Activated naive CD4-positive, alpha-beta T cell treated with anti-CD3 and anti-CD28 coated beads, Interleukin-2, amount 50 U/mL, for 16 hours (primary cell): ENCODE data around the gene BMAL1.
A peak's percentile ranks its signal among the peaks of the same experiment; 100 is the strongest.

Experiments
- DNase-seq: peaks from one replicate; pipeline ENCODE4 v3.0.0-alpha.2; 2020

The BMAL1 gene

GRCh38 chr11:13318498-13319295 is 41.1 kb downstream of the BMAL1 start:
- DNase-seq = no peak

- no peak for DNase-seq
Measured at GRCh38 chr11:13320688-13321087, 43.1 kb downstream of the BMAL1 start.

GRCh38 chr11:13321431-13321830 is 43.8 kb downstream of the BMAL1 start:
- DNase-seq = no peak

GRCh38 chr11:13324141-13324540 is 46.6 kb downstream of the BMAL1 start:
- DNase-seq = no peak

GRCh38 chr11:13324709-13325108 is 47.1 kb downstream of the BMAL1 start:
- DNase-seq = no peak

DNA sequence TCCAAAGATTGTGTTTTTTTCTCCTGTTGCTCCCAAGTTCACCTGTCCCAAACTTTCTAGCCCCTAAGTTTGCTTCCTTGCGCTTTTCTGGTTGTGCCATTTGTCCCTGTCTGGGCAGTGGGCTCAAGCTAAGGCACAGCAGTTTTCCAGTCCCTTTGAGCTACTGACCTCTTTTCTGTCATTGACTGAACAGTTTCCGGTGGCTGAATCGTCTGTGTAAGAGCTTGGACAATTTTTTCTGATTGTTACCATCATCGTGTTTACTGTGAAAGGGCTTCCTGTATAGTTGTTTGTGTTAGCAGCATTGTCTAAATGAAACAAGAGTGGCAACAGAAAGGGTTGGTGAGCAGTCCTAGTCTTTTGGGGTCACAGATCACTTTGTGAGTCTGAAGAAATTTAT is 49.8 kb downstream of the BMAL1 start:
- no peak for DNase-seq

DNA sequence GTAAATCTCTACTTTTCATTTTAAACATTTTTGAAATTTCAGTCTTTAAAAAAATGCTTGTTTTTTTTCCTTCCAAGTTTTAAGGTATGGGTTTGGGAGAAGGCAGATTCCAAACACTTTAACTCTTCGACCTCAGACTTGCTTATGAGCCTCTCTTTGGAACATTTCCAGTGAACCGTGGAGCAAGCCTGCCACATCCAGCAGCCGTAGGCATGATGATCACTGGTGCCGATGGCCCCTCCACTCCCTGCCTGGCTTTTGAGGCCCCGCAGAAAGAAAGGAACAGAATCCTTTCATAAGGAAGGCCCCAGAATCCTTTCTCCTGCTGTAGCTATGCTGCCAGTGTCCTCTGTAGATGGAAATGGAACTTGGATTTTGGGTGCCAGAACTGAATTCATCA is 50.7 kb downstream of the BMAL1 start:
- no peak for DNase-seq

- DNase-seq = no peak
Measured at GRCh38 chr11:13329670-13330356, 52.2 kb downstream of the BMAL1 start.

DNA sequence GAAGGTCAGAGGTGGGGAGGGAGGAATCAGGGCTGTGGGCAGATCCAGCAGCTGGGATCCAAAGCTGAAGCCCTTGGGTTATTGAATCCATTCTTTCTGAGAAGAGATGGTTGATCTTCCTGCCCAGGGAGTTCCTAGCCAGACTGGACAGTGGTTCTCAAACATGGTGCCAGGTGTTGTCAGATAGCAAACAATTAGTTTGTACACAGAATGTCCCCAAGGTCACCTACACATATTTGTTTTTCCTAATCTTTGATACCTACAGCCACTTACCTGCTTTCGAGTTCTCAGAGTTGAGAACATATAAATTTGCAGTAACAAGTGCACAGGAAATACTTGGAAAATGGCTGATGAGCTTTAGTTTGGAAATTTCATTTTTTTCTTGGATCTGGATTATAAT is 54.5 kb downstream of the BMAL1 start:
- DNase-seq = no peak

GRCh38 chr11:13333456-13333957 is 55.9 kb downstream of the BMAL1 start:
- DNase-seq = no peak

DNA sequence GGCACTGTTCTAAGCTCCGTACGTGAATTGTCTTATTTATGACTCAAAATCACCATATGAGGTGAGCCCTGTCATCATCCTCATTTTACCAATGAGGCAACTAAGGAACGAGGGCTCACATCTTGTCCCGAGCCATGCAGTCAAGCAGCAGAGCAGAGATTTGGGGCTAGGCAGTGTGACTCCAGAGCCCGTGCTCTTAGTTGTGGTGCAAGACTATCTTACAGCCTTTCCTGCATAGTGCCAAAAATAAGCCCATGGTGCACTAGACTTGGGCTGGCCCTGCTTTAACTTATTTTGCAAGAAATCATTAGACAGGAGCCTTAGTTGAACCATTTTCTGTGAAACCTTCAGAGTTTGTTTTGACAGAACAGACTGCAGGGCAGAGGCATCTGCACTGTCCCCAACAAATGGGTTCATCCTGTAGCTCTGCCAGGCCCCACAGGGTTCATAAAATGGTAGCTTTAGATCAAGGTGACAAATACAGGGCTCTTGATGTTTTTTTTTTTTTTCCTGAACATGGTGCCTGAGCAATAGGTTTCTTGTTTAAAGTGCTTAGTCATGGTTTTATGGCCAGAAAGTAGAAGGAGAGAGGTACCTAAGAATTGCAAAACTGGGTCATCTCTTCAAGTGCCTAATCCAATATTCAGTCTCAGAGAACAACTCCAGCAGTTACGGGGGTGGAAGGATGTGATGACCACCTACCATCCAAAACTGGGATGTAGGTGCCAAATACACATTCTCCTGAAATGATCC is 56.6 kb downstream of the BMAL1 start:
- DNase-seq = no peak

GRCh38 chr11:13335319-13335718 is 57.7 kb downstream of the BMAL1 start:
- peak; percentile 71 for DNase-seq

- no peak for DNase-seq
Measured at GRCh38 chr11:13336246-13336878, 58.8 kb downstream of the BMAL1 start.

DNA sequence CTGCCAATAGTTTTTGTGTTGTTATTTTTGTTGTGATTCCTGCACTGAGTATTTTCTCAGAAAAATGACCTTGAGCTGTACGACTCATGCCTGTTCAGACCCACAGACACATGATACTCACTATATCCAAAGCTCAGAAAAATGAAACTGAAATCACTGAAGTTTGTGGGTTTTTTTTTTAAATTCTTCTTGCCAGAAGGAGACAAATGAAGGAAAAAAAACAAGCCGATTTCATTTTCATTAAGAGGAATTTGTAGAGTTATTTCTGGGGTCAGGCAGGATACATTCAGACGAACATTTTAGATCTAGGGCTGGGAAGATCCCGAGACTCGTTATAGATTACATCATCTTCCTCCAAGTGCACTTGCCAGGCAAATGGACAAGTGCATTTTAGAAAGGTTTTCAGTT is 60.4 kb downstream of the BMAL1 start:
- no peak for DNase-seq

DNA sequence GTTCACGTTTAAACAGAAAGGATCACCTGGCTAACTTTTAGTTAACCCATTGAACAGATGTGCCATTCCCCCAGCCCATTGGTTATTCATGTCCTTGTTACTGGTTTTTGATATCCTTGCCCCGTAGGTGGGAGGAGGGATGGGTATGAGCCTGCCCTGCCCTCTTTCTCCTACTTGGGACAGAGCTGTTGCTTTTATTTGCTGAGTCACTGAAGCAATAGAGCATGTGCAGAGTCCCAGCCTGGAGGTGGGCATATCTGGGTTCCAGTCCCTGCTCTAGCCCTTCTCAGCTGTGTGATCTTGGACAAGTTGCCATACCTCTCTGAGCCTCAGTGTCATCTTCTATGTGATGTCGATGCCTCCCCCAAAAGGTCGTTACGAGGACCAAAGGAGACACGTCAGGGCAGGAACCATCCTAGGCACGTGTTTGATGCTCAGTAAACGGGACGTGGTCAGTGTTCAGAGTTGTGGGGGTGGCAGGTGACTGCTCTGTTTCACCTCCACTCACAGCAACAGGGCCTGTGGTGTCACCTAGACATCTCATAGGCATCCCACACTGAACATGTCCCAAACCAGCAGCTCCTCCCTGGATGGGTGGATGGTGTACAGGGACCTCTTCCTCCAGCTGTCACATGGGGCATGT is 61.0 kb downstream of the BMAL1 start:
- DNase-seq = no peak

DNA sequence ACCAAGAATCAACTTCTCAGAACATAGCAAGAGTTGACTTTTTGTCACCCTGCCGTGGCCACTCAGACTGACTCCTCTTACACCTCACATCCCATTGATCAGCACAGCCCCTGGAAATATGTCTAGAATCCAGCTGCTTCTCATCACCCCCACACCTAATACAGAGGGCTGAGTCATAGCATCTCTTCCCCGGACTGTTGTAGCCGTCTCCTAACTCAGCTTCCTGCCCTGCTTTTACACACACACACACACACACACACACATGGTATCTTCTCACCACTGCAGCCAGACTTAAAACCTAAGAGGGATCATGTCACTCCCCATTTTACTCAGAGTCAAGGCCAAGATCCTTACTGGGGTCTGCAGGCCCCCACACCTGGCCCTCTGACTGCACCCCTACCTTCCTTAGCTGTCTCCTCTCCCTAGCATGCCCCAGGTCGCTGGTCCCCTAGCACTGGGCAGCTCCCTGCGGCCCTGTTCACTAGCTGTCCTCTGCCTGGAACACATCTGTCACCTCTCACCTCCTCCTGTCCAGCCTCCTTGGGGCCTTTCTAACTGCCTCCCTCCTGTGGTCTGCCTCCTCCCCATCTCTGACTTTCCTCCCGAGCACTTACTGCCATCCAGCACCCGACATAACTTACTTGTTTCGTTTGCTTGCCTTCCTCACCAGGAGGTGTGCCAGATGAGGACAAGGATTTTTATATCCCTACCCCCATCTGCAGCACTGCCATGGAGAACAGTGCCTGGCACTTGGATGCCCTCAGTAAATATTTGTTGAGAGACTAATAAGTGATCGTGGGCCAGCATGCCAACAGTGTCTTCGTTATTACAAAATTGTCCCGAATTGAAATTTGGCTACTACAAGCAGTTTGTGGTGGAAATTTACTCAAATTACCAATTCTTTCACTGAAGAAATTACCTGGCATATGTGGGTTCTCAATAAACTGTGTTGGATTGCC is 61.9 kb downstream of the BMAL1 start:
- DNase-seq = no peak

GRCh38 chr11:13341026-13341425 is 63.4 kb downstream of the BMAL1 start:
- no peak for DNase-seq

DNA sequence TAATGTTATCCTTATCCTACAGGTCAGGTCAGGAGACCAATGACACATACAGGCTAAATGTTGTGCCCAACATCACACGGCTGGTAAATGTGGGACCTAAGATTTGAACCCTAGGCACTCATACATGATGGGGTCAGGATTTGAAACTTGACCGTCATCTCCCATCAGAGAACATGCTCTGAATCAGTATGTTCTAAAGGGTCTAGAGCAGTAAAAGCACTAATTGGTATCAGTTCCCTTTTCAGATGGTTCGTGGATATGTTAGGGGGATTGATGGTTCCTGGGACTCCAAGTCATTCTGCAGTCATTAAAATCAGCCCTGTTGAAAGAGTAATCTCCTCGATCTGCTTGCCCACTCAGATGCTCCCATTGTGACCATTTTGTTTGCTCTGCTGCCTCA is 65.5 kb downstream of the BMAL1 start:
- no peak for DNase-seq

- DNase-seq = peak; percentile 70
Measured at GRCh38 chr11:13343931-13344717, 66.5 kb downstream of the BMAL1 start.

DNA sequence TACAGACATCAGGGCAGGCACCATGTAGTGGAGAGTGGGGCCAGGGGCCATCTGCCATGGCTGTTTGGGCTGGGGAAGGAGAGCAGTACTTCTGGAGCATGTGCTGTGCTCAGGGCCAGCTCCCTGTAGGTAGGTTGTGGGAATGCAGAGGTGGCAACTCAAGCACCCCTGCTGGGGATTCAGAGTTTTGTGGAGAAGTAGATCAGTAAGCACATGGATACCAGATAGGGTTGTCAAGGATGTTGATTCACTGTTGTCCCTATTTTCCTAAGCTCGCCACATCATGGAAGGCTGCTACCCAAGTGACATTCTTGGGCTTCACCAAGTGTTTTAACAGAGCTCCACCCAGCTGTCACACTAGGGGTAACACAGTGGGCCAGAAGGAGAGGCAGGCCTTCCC is 67.2 kb downstream of the BMAL1 start:
- DNase-seq = no peak

DNA sequence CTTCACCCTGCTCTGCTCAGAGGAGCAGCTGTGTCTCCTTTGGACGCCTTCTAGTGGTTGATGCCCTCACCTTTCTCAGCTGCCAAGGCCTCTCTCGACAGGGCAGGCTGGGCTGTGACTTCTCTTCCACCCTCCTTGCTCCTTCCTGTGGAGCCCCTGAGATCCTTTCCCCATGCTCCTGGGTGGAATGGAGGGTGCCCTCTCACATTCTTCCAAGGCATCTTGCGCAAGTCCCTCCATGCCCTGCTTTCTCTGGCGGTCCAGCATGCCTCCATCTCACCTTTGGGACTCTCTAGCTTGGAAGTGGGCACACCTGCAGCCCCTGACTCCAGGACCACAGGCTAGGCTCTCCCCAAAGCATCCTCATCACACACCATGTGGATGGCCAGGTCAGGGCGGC is 68.9 kb downstream of the BMAL1 start:
- no peak for DNase-seq
